ENCODE data around the gene KCNQ1.

DNA sequence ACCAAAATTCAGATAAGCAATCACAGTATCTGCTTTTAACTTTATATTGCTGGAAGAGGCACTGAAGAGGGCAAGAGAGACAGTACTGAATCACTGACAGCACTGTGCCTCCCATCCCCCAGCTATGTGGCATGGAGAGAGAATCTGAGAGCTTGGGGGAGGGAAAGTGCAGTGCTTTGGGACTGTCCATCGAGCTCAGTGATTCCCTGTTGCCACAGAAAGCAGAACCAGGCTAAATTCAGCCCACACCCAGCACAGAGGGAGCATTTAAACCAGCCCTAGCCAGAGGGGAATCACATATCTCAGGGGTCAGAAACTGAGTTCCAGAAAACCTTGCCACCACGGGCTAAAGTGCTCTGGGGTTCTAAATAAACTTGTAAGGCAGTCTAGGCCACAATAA is 44.3 kb downstream of the KCNQ1 start:
- no peak for TF ChIP-seq CTCF (conservative IDR thresholded peaks at IDR 0.05)
- no peak for TF ChIP-seq EZH2 (IDR thresholded peaks at IDR 0.05; ENCODE audit: low read depth)
